Neuronal stem cell (in vitro differentiated cells): Measurements from ENCODE around the gene ANKRD44.

Experiments used
- DNase-seq: peaks from one replicate; pipeline ENCODE4 v3.0.0-alpha.2; 2013; ENCODE audit warnings: low spot score
- H2AFZ ChIP-seq: one replicate; pipeline ENCODE4 v1.6.1; 2013; ENCODE audit warnings: mild to moderate bottlenecking, low read length, inconsistent platforms
- H2AK5ac ChIP-seq: 2 replicates; pipeline ENCODE4 v1.6.1; 2013; ENCODE audit warnings: low read depth, mild to moderate bottlenecking, inconsistent platforms, low read length, moderate library complexity, mixed read lengths
- H2BK120ac ChIP-seq: 2 replicates; pipeline ENCODE4 v1.6.1; 2013; ENCODE audit warnings: low read depth, mild to moderate bottlenecking, inconsistent platforms, low read length, moderate library complexity, mixed read lengths
- H2BK12ac ChIP-seq: one replicate; pipeline ENCODE4 v1.6.1; 2013; ENCODE audit warnings: low read length, inconsistent platforms
- H2BK15ac ChIP-seq: 2 replicates; pipeline ENCODE4 v1.6.1; 2013; ENCODE audit warnings: mild to moderate bottlenecking, low read length, inconsistent platforms, mixed read lengths
- H2BK5ac ChIP-seq: one replicate; pipeline ENCODE4 v1.6.1; 2013; ENCODE audit warnings: inconsistent platforms, mild to moderate bottlenecking, low read length, moderate library complexity
- H3K14ac ChIP-seq: one replicate; pipeline ENCODE4 v1.6.1; 2013; ENCODE audit warnings: low read length, inconsistent platforms
- H3K18ac ChIP-seq: 2 replicates; pipeline ENCODE4 v1.6.1; 2013; ENCODE audit warnings: low read length, inconsistent platforms
- H3K23ac ChIP-seq: 2 replicates; pipeline ENCODE4 v1.6.1; 2013; ENCODE audit warnings: low read depth, mild to moderate bottlenecking, mixed read lengths, low read length, inconsistent platforms; ENCODE audit not compliant: poor library complexity
- H3K27ac ChIP-seq: replicated peaks from 3 replicates; pipeline ENCODE4 v1.5.1; 2013; ENCODE audit warnings: low read length, inconsistent platforms
- H3K27me3 ChIP-seq, 3 experiments: 2 replicates each; pipeline ENCODE4 v1.6.1; 2013; ENCODE audit warnings: low read length in 3 of 3, mild to moderate bottlenecking in 2 of 3, inconsistent platforms in 1 of 3, low read depth in 1 of 3, mixed read lengths in 1 of 3, moderate library complexity in 1 of 3; ENCODE audit not compliant: control insufficient read depth in 3 of 3, insufficient read depth in 3 of 3
- H3K36me3 ChIP-seq, 2 donors: replicated peaks in 1 of 2; 2 replicates each; pipeline ENCODE4 v1.6.1; 2013; ENCODE audit warnings: low read length in 2 of 2; ENCODE audit not compliant: control insufficient read depth in 2 of 2, insufficient read depth in 2 of 2
- H3K4ac ChIP-seq: 2 replicates; pipeline ENCODE4 v1.6.1; 2013; ENCODE audit warnings: inconsistent platforms, mild to moderate bottlenecking, low read length, moderate library complexity
- H3K4me1 ChIP-seq, 2 donors: 1 replicate in 1 of 2; 2 replicates in 1 of 2; pipeline ENCODE4 v1.6.1; 2013; ENCODE audit warnings: low read length in 2 of 2, low read depth in 1 of 2; ENCODE audit not compliant: control insufficient read depth in 2 of 2, insufficient read depth in 1 of 2
- H3K4me2 ChIP-seq: one replicate; pipeline ENCODE4 v1.6.1; 2013; ENCODE audit warnings: mild to moderate bottlenecking, low read length, inconsistent platforms; ENCODE audit not compliant: insufficient read depth, poor library complexity, severe bottlenecking
- H3K4me3 ChIP-seq, 2 donors: 2 replicates each; pipeline ENCODE4 v1.5.1; 2013; ENCODE audit warnings: low read length in 2 of 2, mild to moderate bottlenecking in 2 of 2, inconsistent platforms in 1 of 2, moderate library complexity in 1 of 2
- H3K79me1 ChIP-seq: one replicate; pipeline ENCODE4 v1.6.1; 2013; ENCODE audit warnings: low read depth, mild to moderate bottlenecking, inconsistent platforms, low read length, moderate library complexity
- H3K9ac ChIP-seq: one replicate; pipeline ENCODE4 v1.6.1; 2013; ENCODE audit warnings: mild to moderate bottlenecking, low read depth, low read length, inconsistent platforms; ENCODE audit not compliant: poor library complexity
- H3K9me3 ChIP-seq, 2 donors: replicated peaks in 1 of 2; 2 replicates each; pipeline versions ENCODE3 to v1.6.1; 2013; ENCODE audit warnings: low read length in 2 of 2, mild to moderate bottlenecking in 2 of 2, inconsistent platforms in 1 of 2, low read depth in 1 of 2, mixed read lengths in 1 of 2, moderate library complexity in 1 of 2; ENCODE audit not compliant: control insufficient read depth in 2 of 2, insufficient read depth in 1 of 2
- H4K8ac ChIP-seq: one replicate; pipeline ENCODE4 v1.6.1; 2013; ENCODE audit warnings: low read depth, mild to moderate bottlenecking, inconsistent platforms, low read length, moderate library complexity
- H4K91ac ChIP-seq: one replicate; pipeline ENCODE4 v1.6.1; 2013; ENCODE audit warnings: low read length, low read depth, mild to moderate bottlenecking, inconsistent platforms; ENCODE audit not compliant: poor library complexity
- WGBS, 2 donors: extraction: QIAGEN DNeasy Blood & Tissue Kit; methylation state at CpG; one replicate each; pipeline ENCODE4 v1.1.7; 2013; ENCODE audit warnings: missing lambda C conversion rate in 2 of 2, mixed read lengths in 1 of 2; ENCODE audit not compliant: insufficient read length in 2 of 2, insufficient replicate concordance in 1 of 2; ENCODE audit errors: extremely low coverage in 2 of 2; 5-methylcytosine and 5-hydroxymethylcytosine counted together

ANKRD44 gene

DNA sequence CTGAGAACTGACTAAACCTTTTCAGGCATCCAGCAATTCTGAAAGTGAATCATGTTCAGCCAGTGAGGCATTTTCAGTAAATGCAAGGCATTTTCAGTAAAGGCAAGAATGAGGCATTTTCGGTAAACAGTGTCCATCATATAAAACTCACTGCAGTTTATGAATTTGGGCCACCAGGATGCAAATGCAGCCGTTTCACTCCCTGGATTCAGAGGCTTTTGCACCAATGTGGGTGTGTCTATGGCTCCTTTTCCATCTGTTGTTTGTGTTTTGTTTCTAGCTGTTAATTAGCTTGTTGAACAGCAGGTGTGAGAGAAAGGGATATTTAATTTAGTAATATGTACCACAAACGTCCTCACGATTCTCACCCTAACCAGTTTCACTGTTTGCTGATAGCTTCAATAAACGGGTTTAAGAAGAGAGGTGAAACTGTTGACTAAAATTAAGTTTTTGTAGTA, 267.8 kb downstream of the ANKRD44 start:
- Histone ChIP-seq H2BK12ac (no peak overlapping the region), H3K36me3 (no peaks in the 10 kb centered on the region), H3K79me1 (no peaks in the 10 kb centered on the region), H3K4me1 (peaks cover 5 to 11% of the 10 kb centered on the region in 2 donors), H2BK15ac (no peak overlapping the region), H3K27me3 (no peaks in the 10 kb centered on the region), H3K9me3 (no peaks in the 10 kb centered on the region), H3K4me2 (no peak overlapping the region), H3K23ac (no peak overlapping the region), H3K9ac (no peak overlapping the region), H2BK120ac (no peak overlapping the region), H2AFZ (no peak overlapping the region), H4K91ac (no peak overlapping the region), H2AK5ac (no peak overlapping the region), H2BK5ac (no peak overlapping the region), H3K4ac (no peak overlapping the region), H3K27ac (no peak overlapping the region), H4K8ac (no peak overlapping the region), H3K18ac (no peak overlapping the region), H3K4me3 (no peak overlapping the region), H3K14ac (no peak overlapping the region)
- no CpG with 5 or more reads among the region's 5 CpGs for WGBS, 2 donors
- DNase-seq: no peak

DNA sequence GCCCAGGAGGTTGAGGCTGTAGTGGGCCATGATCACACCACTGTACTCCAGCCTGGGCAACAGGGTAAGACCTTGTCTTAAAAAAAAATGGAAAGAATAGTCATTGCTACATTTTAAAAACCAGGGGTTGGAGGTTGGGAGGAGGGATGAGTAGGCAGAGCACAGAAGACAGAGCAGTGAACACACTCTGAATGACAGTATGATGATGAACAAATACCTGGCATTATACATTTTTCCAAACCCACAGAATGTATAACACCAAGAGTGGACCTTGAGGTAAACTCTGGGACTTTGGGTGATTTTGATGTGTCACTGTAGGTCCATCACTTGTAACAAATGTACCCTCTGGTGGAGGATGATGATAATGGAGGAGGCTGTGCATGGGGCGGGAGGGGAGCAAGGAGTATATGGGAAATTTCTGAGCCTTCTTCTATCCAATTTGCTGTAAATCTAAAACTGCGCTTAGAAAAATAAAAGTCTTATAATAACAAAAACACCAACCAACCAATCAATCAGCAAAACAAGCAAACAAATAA, 272.6 kb downstream of the ANKRD44 start:
- no peak overlapping the region for H3K4me2 ChIP-seq
- DNase-seq: no peak

DNA sequence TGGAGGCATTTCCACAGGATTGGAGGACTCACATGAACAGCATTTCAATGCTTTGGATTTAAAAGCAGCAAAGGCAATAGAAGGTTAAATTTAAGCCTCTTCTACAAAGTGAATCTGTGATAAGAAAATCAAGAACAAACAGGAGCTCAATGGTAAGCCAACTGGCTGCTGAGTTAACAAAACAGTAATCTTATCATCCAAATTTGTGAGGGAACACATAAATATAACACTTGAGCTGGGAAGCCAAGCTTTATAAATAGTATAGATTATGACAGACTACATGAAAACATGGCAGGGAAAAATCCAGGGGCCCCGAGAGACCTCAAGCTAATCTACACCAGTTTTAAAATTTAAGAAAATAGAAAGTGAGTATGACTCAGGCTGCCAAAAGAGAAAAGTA, 275.6 kb downstream of the ANKRD44 start:
- H2AK5ac ChIP-seq: no peak overlapping the region
- H3K9me3 ChIP-seq: peaks cover 0 to 8% of the 10 kb centered on the region in 2 donors
- H3K4me1 ChIP-seq: no peaks in the 10 kb centered on the region
- H3K36me3 ChIP-seq: no peaks in the 10 kb centered on the region
- no peak overlapping the region for H3K14ac ChIP-seq
- H3K23ac ChIP-seq: no peak overlapping the region
- no peak overlapping the region for H3K9ac ChIP-seq
- no peak for DNase-seq
- H3K27me3 ChIP-seq: no peaks in the 10 kb centered on the region
- H2BK120ac ChIP-seq: no peak overlapping the region
- no peaks in the 10 kb centered on the region for H3K79me1 ChIP-seq
- no peak overlapping the region for H4K8ac ChIP-seq
- H2BK12ac ChIP-seq: no peak overlapping the region
- H3K4ac ChIP-seq: no peak overlapping the region
- no peak overlapping the region for H2BK5ac ChIP-seq
- no peak overlapping the region for H3K4me2 ChIP-seq
- no peak overlapping the region for H3K18ac ChIP-seq
- H3K27ac ChIP-seq: no peak overlapping the region
- no peak overlapping the region for H3K4me3 ChIP-seq
- no peak overlapping the region for H2AFZ ChIP-seq
- H2BK15ac ChIP-seq: no peak overlapping the region
- no CpG with 5 or more reads among the region's 1 CpG for WGBS, 2 donors
- H4K91ac ChIP-seq: no peak overlapping the region

More for the DNA sequence above, 272.6 kb downstream of the ANKRD44 start:
- no peak overlapping the region for H4K91ac ChIP-seq
- H3K79me1 ChIP-seq: no peaks in the 10 kb centered on the region
- no peak overlapping the region for H2AFZ ChIP-seq
- H3K27me3 ChIP-seq: no peaks in the 10 kb centered on the region
- H3K4ac ChIP-seq: no peak overlapping the region
- no peak overlapping the region for H2BK120ac ChIP-seq
- no peak overlapping the region for H3K4me3 ChIP-seq
- H3K23ac ChIP-seq: no peak overlapping the region
- no peak overlapping the region for H2BK15ac ChIP-seq
- H3K18ac ChIP-seq: no peak overlapping the region
- no CpG with 5 or more reads among the region's 2 CpGs for WGBS, 2 donors
- H3K9ac ChIP-seq: no peak overlapping the region
- H2BK12ac ChIP-seq: no peak overlapping the region
- H3K14ac ChIP-seq: no peak overlapping the region
- H3K9me3 ChIP-seq: peaks cover 0 to 3% of the 10 kb centered on the region in 2 donors
- no peak overlapping the region for H2BK5ac ChIP-seq
- no peak overlapping the region for H3K27ac ChIP-seq
- H3K4me1 ChIP-seq: peaks cover 5 to 8% of the 10 kb centered on the region in 2 donors
- no peaks in the 10 kb centered on the region for H3K36me3 ChIP-seq
- no peak overlapping the region for H2AK5ac ChIP-seq
- H4K8ac ChIP-seq: no peak overlapping the region

DNA sequence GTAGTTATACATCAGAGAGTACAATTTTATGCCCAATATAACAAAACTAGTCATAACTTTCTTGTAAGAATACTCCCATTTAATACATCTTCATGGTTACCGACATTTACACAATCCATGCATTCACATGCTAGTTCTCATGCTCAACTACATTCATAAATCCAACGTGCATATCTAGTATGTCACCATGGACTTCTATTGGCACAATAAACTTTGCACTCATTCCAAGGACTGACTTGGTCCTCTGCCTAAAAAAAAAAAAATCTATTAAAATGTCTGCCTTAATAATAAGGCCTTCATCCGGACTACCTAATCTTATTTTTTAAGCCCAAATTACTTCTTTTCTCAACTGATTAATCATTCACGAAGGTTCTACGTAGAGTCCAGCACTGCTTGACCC, 276.3 kb downstream of the ANKRD44 start:
- Histone ChIP-seq H2BK5ac (no peak overlapping the region), H2BK12ac (no peak overlapping the region), H4K91ac (no peak overlapping the region), H3K27me3 (no peaks in the 10 kb centered on the region), H3K36me3 (no peaks in the 10 kb centered on the region), H2BK15ac (no peak overlapping the region), H4K8ac (no peak overlapping the region), H3K4me3 (no peak overlapping the region), H3K18ac (no peak overlapping the region), H3K14ac (no peak overlapping the region), H2BK120ac (no peak overlapping the region), H2AK5ac (no peak overlapping the region), H3K79me1 (no peaks in the 10 kb centered on the region), H3K4me2 (no peak overlapping the region), H3K9me3 (peaks cover 0 to 8% of the 10 kb centered on the region in 2 donors), H2AFZ (no peak overlapping the region), H3K9ac (no peak overlapping the region), H3K23ac (no peak overlapping the region), H3K27ac (no peak overlapping the region), H3K4me1 (no peaks in the 10 kb centered on the region), H3K4ac (no peak overlapping the region)
- DNase-seq: no peak
- WGBS, 2 donors: no CpG with 5 or more reads among the region's 5 CpGs
